K562 (cell line): ENCODE data around the gene AP3S1. TPM values are rescaled to one million over a fixed set of nuclear protein-coding genes. Genes with fewer than 3 reads are reported as not detected.

Source experiments
- ATAC-seq: fragments of 200-7000 bp; cut with Tn5 transposase; 3 replicates; pipeline ENCODE4 v1.9.1; 2020; ENCODE audit warnings: moderate library complexity
- BruUV-seq: library from RNA; stranded (reverse); fragments of 400-500 nt; replicated peaks from 2 replicates; lab custom pipeline; 2021; lab: Mats Ljungman, UMichigan
- CTCF ChIA-PET: fragments of 300-600 bp; formaldehyde crosslinking; extraction: SDS; loops from one replicate; lab custom pipeline; 2021; ENCODE audit warnings: low intra/inter-chr PET ratio; lab: Yijun Ruan, JAX
- POLR2A ChIA-PET: fragments of 300-600, 350-650 bp; sonication (Branson Sonifier 250); formaldehyde crosslinking; extraction: SDS; loops from one replicate; lab custom pipeline; 2021; ENCODE audit warnings: antibody characterized with exemption, inconsistent platforms; lab: Yijun Ruan, JAX
- DNase-seq, 4 experiments: peaks; one replicate each; pipeline versions ENCODE4 v3.0.0 to v3.0.0-alpha.2; 2011 to 2018; ENCODE audit warnings: low spot score in 3 of 4, mixed read lengths in 3 of 4; ENCODE audit errors: extremely low read depth in 1 of 4
- FAIRE-seq: peaks from 2 replicates; lab custom pipeline; 2011; peaks lifted over from hg19 to GRCh38; lab: Jason Lieb, UNC
- H2AFZ ChIP-seq: 2 replicates; pipeline ENCODE4 v1.6.0; 2011; ENCODE audit warnings: low read depth, low read length, control low read depth, inconsistent platforms
- H3K27ac ChIP-seq: fragments of 200-600 bp; 3 replicates; pipeline ENCODE4 v1.8.0; 2011; ENCODE audit warnings: low read depth, mild to moderate bottlenecking, control low read depth, inconsistent platforms, low read length, moderate library complexity, mixed read lengths; ENCODE audit errors: extremely low read depth
- H3K27me3 ChIP-seq, 2 experiments: fragments of 300-600 bp in 1 of 2; 2 replicates in 1 of 2; 3 replicates in 1 of 2; pipeline versions ENCODE4 v1.6.0 to v1.8.0; 2011; ENCODE audit warnings: inconsistent platforms in 2 of 2, low read length in 2 of 2, mild to moderate bottlenecking in 1 of 2, mixed read lengths in 1 of 2, moderate library complexity in 1 of 2; ENCODE audit not compliant: control insufficient read depth in 2 of 2, insufficient read depth in 2 of 2
- H3K36me3 ChIP-seq: fragments of 300-600 bp; 3 replicates; pipeline ENCODE4 v1.8.0; 2011; ENCODE audit warnings: mild to moderate bottlenecking, low read length, inconsistent platforms; ENCODE audit not compliant: control insufficient read depth, insufficient read depth
- H3K4me1 ChIP-seq, 2 experiments: fragments of 200-600 bp in 1 of 2; replicated peaks in 1 of 2; 2 replicates in 1 of 2; 3 replicates in 1 of 2; pipeline versions ENCODE4 v1.5.1 to v1.8.0; 2011; ENCODE audit warnings: inconsistent platforms in 2 of 2, low read length in 2 of 2, mild to moderate bottlenecking in 1 of 2, mixed read lengths in 1 of 2, moderate library complexity in 1 of 2; ENCODE audit not compliant: control insufficient read depth in 2 of 2, insufficient read depth in 2 of 2
- H3K4me2 ChIP-seq: 2 replicates; pipeline ENCODE4 v1.6.1; 2011; ENCODE audit warnings: low read length, control low read depth, inconsistent platforms, mixed read lengths; ENCODE audit not compliant: insufficient read depth
- H3K4me3 ChIP-seq: fragments of 200-600 bp; sonication (generic), shearing (Covaris generic); 2 replicates; pipeline ENCODE4 v1.5.1; 2016; ENCODE audit warnings: control low read depth, inconsistent platforms
- H3K79me2 ChIP-seq: fragments of 200-600 bp; 3 replicates; pipeline ENCODE4 v1.8.0; 2011; ENCODE audit warnings: low read length, inconsistent platforms; ENCODE audit not compliant: control insufficient read depth, insufficient read depth
- H3K9ac ChIP-seq, 2 experiments: 2 replicates each; pipeline versions ENCODE4 v1.6.0 to v1.6.1; 2011; ENCODE audit warnings: low read depth in 2 of 2, low read length in 2 of 2, control low read depth in 1 of 2, inconsistent platforms in 1 of 2, mild to moderate bottlenecking in 1 of 2, mixed read lengths in 1 of 2; ENCODE audit not compliant: insufficient read depth in 1 of 2
- H3K9me1 ChIP-seq: one replicate; pipeline ENCODE4 v1.6.0; 2011; ENCODE audit warnings: inconsistent platforms, mild to moderate bottlenecking, low read length, moderate library complexity; ENCODE audit not compliant: control insufficient read depth, insufficient read depth
- H3K9me3 ChIP-seq: replicated peaks from 2 replicates; pipeline ENCODE4 v1.5.1; 2011; ENCODE audit warnings: low read depth, low read length, inconsistent platforms; ENCODE audit not compliant: control insufficient read depth, insufficient read depth
- H4K20me1 ChIP-seq: replicated peaks from 2 replicates; pipeline ENCODE4 v1.6.1; 2011; ENCODE audit warnings: low read length, inconsistent platforms, mixed read lengths; ENCODE audit not compliant: control insufficient read depth, insufficient read depth
- BCOR ChIP-seq: fragments of 450-650 bp; IDR thresholded peaks from 2 replicates; pipeline ENCODE4 v1.6.1; 2016
- CREB1 ChIP-seq, 2 experiments: sonication (generic) in 1 of 2; formaldehyde crosslinking in 1 of 2; IDR thresholded peaks; 2 replicates each; pipeline versions ENCODE4 v1.6.1 to v1.8.0; 2012 to 2022; ENCODE audit warnings: inconsistent platforms in 1 of 2, mild to moderate bottlenecking in 1 of 2, missing genetic modification reagents in 1 of 2, moderate library complexity in 1 of 2
- DIDO1 ChIP-seq: fragments of 450-650 bp; IDR thresholded peaks from 2 replicates; pipeline ENCODE4 v1.6.1; 2016; ENCODE audit warnings: low read depth, missing biosample characterization, missing genetic modification characterization
- FOSL1 ChIP-seq: fragments of 200-800 bp; sonication (Bioruptor generic); conservative IDR thresholded peaks from 2 replicates; pipeline ENCODE4 v1.6.1; 2016; ENCODE audit warnings: missing genetic modification characterization, missing compliant biosample characterization
- FOXA3 ChIP-seq, 2 experiments: fragments of 450-650 bp in 1 of 2; sonication (generic) in 1 of 2; formaldehyde crosslinking; IDR thresholded peaks in 1 of 2; conservative IDR thresholded peaks in 1 of 2; 2 replicates each; pipeline versions ENCODE4 v1.4.0 to v1.8.0; 2020 to 2022; ENCODE audit warnings: mild to moderate bottlenecking in 2 of 2, missing genetic modification reagents in 1 of 2
- PRMT5 ChIP-seq: sonication (generic); formaldehyde crosslinking; IDR thresholded peaks from 2 replicates; pipeline ENCODE4 v1.5.0; 2020; ENCODE audit warnings: missing genetic modification reagents
- RFX5 ChIP-seq: IDR thresholded peaks from 2 replicates; pipeline ENCODE4 v1.6.1; 2011; ENCODE audit warnings: low read depth, mild to moderate bottlenecking, improper control_type of control experiment, low read length
- SMARCA5 ChIP-seq: fragments of 450-650 bp; IDR thresholded peaks from 2 replicates; pipeline ENCODE4 v1.6.1; 2016
- SMARCB1 ChIP-seq: IDR thresholded peaks from 2 replicates; pipeline ENCODE4 v1.6.1; 2011; ENCODE audit warnings: improper control_type of control experiment, low read depth; ENCODE audit not compliant: insufficient read length
- YY1 ChIP-seq, 3 experiments: IDR thresholded peaks; 2 replicates each; pipeline ENCODE4 v1.6.1; 2011; ENCODE audit warnings: low read length in 2 of 3, mild to moderate bottlenecking in 2 of 3, moderate library complexity in 2 of 3, borderline replicate concordance in 1 of 3, control low read depth in 1 of 3, low read depth in 1 of 3; ENCODE audit not compliant: insufficient read depth in 3 of 3, insufficient replicate concordance in 2 of 3, control insufficient read depth in 1 of 3, insufficient read length in 1 of 3; ENCODE audit errors: extremely low read depth in 1 of 3
- ZNF174 ChIP-seq: fragments of 250-450 bp; sonication (Bioruptor Pico); IDR thresholded peaks from 2 replicates; pipeline ENCODE4 v1.4.0; 2020; ENCODE audit warnings: mild to moderate bottlenecking
- ZNF41 ChIP-seq: fragments of 250-450 bp; sonication (Bioruptor Pico); conservative IDR thresholded peaks from 2 replicates; pipeline ENCODE4 v1.4.0; 2020; ENCODE audit warnings: mild to moderate bottlenecking
- ZNF644 ChIP-seq: fragments of 200-800 bp; sonication (Bioruptor generic); IDR thresholded peaks from 2 replicates; pipeline ENCODE4 v1.6.1; 2016; ENCODE audit warnings: low read depth, missing genetic modification characterization, missing compliant biosample characterization
- WGBS: fragments of 100-300 bp; shearing (Covaris generic); methylation state at CpG from one replicate; pipeline ENCODE4 v1.1.6; 2016; ENCODE audit warnings: low coverage, mixed read lengths; ENCODE audit not compliant: insufficient coverage; ENCODE audit errors: missing lambda C conversion rate; 5-methylcytosine and 5-hydroxymethylcytosine counted together
- in situ Hi-C: fragments of 300-500 bp; cut with MboI; formaldehyde crosslinking; loops from 4 replicates; pipeline ENCODE4 v1.15.0; 2018; ENCODE audit warnings: inconsistent platforms, mixed read lengths
- intact Hi-C: fragments of 100-400 bp; cut with micrococcal nuclease; formaldehyde crosslinking; loops from 2 replicates; pipeline ENCODE4 v1.14.2; 2022
- polyA plus RNA-seq, 8 experiments: library from polyadenylated mRNA; depleted of rRNA in 4 of 8; stranded (reverse) in 5 of 8; unstranded in 3 of 8; fragments of >200 nt; fragmentation: Nextera tagmentation in 2 of 8; fragmentation: Illumina TruSeq in 1 of 8; extraction: Ambion mirVana in 2 of 8; extraction: Trizol in 1 of 8; gene quantifications; 2 replicates each; pipeline versions ENCODE4 v1.2.1 to v1.2.3, GENCODE V29; 2011 to 2014; ENCODE audit warnings: inconsistent platforms in 1 of 8, missing spikeins in 1 of 8
- total RNA-seq, 7 experiments: library from RNA; depleted of rRNA in 6 of 7; stranded (reverse); fragments of >200 nt in 6 of 7; fragmentation: Illumina TruSeq in 2 of 7; extraction: Trizol in 2 of 7; gene quantifications; 2 replicates each; pipeline versions ENCODE4 v1.2.1 to v1.2.3, GENCODE V29; 2011 to 2021; ENCODE audit warnings: low replicate concordance in 1 of 7
- TF ChIP-seq, protein P1 (sequence below): sonication (generic); formaldehyde crosslinking; IDR thresholded peaks from 2 replicates; pipeline ENCODE4 v1.8.1; 2023; ENCODE audit warnings: mild to moderate bottlenecking, missing genetic modification reagents, moderate library complexity
- TF ChIP-seq, protein P2 (sequence below): fragments of 150-350 bp; IDR thresholded peaks from 2 replicates; pipeline ENCODE4 v1.6.1; 2014; ENCODE audit warnings: low read depth, mild to moderate bottlenecking, low read length, borderline replicate concordance
- TF ChIP-seq, protein P3 (sequence below): fragments of 250-450 bp; sonication (Bioruptor Pico); IDR thresholded peaks from 2 replicates; pipeline ENCODE4 v1.6.1; 2021; ENCODE audit warnings: mild to moderate bottlenecking

The AP3S1 gene
- total and polyA plus RNA-seq, 9 of the 15 experiments (the other 6 are each of a cell fraction or from before 2014, with no cell fraction given), result 46.1 to 106 (median 67.3) TPM

DNA sequence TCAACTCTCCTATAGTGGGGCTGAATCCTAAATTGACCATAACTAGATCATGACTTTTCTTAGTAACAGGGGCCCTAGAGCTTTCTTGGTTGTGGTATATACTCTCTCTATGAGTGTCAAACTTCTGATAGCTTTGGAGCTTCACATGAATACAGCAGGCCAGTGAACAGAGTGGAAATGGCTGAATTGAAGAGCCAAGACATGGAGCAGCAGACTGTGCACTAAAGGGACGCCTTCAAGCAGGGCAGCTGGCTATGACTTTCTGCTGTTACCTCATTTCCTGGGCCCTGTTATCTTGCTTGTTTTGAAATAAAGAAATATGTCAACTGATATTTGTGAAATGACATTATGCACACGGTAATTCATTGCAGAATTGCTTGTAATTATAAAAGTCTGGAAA lies 41.6 kb upstream of the AP3S1 start:
- Histone ChIP-seq H3K4me3 (no peak overlapping the region), H4K20me1 (no peaks in the 10 kb centered on the region), H2AFZ (no peak overlapping the region), H3K9ac (no peak overlapping the region), H3K79me2 (no peaks in the 10 kb centered on the region), H3K4me2 (no peak overlapping the region), H3K27ac (no peak overlapping the region), H3K36me3 (no peaks in the 10 kb centered on the region), H3K27me3 (peaks cover 0 to 5% of the 10 kb centered on the region in 2 experiments; a peak in 2 of 5 replicates), H3K9me1 (no peaks in the 10 kb centered on the region), H3K4me1 (no peaks in the 10 kb centered on the region), H3K9me3 (no peaks in the 10 kb centered on the region)
- DNase-seq (no peak), FAIRE-seq (no peak), ATAC-seq (no peak)
- intact Hi-C loops, result no loop called here
- in situ Hi-C loops, result no loop called here
- 0% methylated on average over 2 of the region's 2 CpGs for WGBS
- ChIA-PET POLR2A (interaction anchor here (1.7 kb wide), 1 partner anchor 10 kb away, joined by 4 read pairs; no protein-coding TSS in a partner anchor), CTCF (no interaction called here)
- no TSS peak for BruUV-seq
- no peak for TF ChIP-seq ZNF41
- no peak for TF ChIP-seq ZNF644
- no peak for TF ChIP-seq FOSL1 (tag)
- no peak for TF ChIP-seq BCOR
- TF ChIP-seq DIDO1 (tag), result no peak
- TF ChIP-seq SMARCB1, result no peak
- TF ChIP-seq, protein P1, sequence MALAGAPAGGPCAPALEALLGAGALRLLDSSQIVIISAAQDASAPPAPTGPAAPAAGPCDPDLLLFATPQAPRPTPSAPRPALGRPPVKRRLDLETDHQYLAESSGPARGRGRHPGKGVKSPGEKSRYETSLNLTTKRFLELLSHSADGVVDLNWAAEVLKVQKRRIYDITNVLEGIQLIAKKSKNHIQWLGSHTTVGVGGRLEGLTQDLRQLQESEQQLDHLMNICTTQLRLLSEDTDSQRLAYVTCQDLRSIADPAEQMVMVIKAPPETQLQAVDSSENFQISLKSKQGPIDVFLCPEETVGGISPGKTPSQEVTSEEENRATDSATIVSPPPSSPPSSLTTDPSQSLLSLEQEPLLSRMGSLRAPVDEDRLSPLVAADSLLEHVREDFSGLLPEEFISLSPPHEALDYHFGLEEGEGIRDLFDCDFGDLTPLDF, result no peak
- TF ChIP-seq, protein P2, sequence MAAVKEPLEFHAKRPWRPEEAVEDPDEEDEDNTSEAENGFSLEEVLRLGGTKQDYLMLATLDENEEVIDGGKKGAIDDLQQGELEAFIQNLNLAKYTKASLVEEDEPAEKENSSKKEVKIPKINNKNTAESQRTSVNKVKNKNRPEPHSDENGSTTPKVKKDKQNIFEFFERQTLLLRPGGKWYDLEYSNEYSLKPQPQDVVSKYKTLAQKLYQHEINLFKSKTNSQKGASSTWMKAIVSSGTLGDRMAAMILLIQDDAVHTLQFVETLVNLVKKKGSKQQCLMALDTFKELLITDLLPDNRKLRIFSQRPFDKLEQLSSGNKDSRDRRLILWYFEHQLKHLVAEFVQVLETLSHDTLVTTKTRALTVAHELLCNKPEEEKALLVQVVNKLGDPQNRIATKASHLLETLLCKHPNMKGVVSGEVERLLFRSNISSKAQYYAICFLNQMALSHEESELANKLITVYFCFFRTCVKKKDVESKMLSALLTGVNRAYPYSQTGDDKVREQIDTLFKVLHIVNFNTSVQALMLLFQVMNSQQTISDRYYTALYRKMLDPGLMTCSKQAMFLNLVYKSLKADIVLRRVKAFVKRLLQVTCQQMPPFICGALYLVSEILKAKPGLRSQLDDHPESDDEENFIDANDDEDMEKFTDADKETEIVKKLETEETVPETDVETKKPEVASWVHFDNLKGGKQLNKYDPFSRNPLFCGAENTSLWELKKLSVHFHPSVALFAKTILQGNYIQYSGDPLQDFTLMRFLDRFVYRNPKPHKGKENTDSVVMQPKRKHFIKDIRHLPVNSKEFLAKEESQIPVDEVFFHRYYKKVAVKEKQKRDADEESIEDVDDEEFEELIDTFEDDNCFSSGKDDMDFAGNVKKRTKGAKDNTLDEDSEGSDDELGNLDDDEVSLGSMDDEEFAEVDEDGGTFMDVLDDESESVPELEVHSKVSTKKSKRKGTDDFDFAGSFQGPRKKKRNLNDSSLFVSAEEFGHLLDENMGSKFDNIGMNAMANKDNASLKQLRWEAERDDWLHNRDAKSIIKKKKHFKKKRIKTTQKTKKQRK, result no peak
- TF ChIP-seq, protein P3, sequence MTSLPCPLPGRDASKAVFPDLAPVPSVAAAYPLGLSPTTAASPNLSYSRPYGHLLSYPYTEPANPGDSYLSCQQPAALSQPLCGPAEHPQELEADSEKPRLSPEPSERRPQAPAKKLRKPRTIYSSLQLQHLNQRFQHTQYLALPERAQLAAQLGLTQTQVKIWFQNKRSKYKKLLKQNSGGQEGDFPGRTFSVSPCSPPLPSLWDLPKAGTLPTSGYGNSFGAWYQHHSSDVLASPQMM, result no peak
- no peak for TF ChIP-seq YY1 (IDR thresholded peaks at IDR 0.05; ENCODE audit: borderline replicate concordance in 1 of 3, control insufficient read depth in 1 of 3, extremely low read depth in 1 of 3, insufficient read depth in 3 of 3, insufficient read length in 1 of 3, insufficient replicate concordance in 2 of 3, low read depth in 1 of 3, low read length in 2 of 3)
- TF ChIP-seq ZNF174 (CRISPR knock-in tag), result no peak
- TF ChIP-seq PRMT5, result no peak
- no peak for TF ChIP-seq CREB1 (IDR thresholded peaks at IDR 0.05)
- TF ChIP-seq CREB1 (CRISPR knock-in tag; IDR thresholded peaks at IDR 0.05), result no peak
- no peak for TF ChIP-seq SMARCA5
- TF ChIP-seq FOXA3 (CRISPR knock-in tag; conservative IDR thresholded peaks at IDR 0.05 in 1 of 2, IDR thresholded peaks at IDR 0.05 in 1 of 2), result no peak
- no peak for TF ChIP-seq RFX5
